ENCODE measurements around the gene C17orf114.

DNA sequence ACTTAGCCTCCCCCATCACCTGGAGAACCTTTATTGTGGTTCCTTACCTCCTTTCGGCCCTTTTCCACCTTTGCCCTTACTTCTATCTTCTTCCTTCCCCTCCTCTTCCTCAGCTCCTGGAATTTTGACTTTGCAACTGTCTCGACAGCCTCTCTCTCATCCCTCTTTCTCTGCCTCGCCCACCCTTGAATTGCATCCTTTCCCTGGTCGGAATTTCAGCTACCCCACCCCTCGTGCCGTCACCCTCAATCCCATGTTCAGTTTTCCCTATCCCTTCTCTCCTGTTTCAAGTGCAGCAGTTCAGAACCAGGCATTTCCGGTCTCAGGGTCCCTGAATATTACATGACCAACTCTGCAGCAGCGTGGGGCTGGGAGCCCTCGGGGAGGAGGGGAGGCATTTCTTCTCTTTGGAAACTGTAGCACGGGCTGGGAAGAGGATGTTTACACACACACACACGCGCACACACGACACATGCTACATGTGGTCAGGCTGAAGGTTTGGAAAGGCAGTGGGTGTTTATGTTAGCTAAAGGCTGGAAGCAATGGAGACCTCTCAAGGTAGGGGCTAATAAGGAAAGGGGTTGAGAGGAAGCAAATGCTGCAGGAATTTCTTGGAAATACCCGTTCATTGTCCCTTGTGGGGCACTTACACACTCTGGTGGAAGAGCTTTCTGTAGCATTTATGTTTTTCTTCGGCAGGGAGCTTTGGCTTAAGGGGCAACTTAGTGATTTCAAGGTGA lies 32.0 kb upstream of the C17orf114 start:
- TF ChIP-seq, protein P1, sequence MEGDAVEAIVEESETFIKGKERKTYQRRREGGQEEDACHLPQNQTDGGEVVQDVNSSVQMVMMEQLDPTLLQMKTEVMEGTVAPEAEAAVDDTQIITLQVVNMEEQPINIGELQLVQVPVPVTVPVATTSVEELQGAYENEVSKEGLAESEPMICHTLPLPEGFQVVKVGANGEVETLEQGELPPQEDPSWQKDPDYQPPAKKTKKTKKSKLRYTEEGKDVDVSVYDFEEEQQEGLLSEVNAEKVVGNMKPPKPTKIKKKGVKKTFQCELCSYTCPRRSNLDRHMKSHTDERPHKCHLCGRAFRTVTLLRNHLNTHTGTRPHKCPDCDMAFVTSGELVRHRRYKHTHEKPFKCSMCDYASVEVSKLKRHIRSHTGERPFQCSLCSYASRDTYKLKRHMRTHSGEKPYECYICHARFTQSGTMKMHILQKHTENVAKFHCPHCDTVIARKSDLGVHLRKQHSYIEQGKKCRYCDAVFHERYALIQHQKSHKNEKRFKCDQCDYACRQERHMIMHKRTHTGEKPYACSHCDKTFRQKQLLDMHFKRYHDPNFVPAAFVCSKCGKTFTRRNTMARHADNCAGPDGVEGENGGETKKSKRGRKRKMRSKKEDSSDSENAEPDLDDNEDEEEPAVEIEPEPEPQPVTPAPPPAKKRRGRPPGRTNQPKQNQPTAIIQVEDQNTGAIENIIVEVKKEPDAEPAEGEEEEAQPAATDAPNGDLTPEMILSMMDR (conservative IDR thresholded peaks at IDR 0.05): no peak
- no peak for TF ChIP-seq EZH2 (IDR thresholded peaks at IDR 0.05; ENCODE audit: low read depth)

All from PC-9 (cell line).